Esophagus muscularis mucosa (tissue), 4 donors: ENCODE measurements around the gene SPDL1. TPM values are rescaled to one million over a fixed set of nuclear protein-coding genes. Genes with fewer than 3 reads are reported as not detected.

Source experiments
- DNase-seq: peaks from one replicate; pipeline ENCODE4 v3.0.0-alpha.2; 2017; ENCODE audit errors: extremely low spot score
- H3K27ac ChIP-seq, 4 donors: fragments of 200-600 bp; sonication (generic); replicated peaks in 1 of 4; 1 replicate in 3 of 4; 2 replicates in 1 of 4; pipeline ENCODE4 v1.5.1; 2016 to 2019; ENCODE audit warnings: mild to moderate bottlenecking in 1 of 4
- H3K27me3 ChIP-seq, 4 donors: fragments of 200-600 bp; sonication (generic); one replicate each; pipeline versions ENCODE4 v1.5.1 to v1.6.0; 2016 to 2019
- H3K36me3 ChIP-seq, 4 donors: fragments of 200-600 bp; sonication (generic); one replicate each; pipeline ENCODE4 v1.5.1; 2016 to 2019
- H3K4me1 ChIP-seq, 4 donors: fragments of 200-600 bp; sonication (generic); one replicate each; pipeline ENCODE4 v1.5.1; 2016 to 2019
- H3K4me3 ChIP-seq, 4 donors: fragments of 200-600 bp; sonication (generic); 1 replicate in 2 of 4; 2 replicates in 2 of 4; pipeline ENCODE4 v1.5.1; 2016 to 2019; ENCODE audit warnings: mild to moderate bottlenecking in 4 of 4, moderate library complexity in 1 of 4
- H3K9me3 ChIP-seq, 4 donors: fragments of 200-600 bp; sonication (generic); 1 replicate in 3 of 4; 2 replicates in 1 of 4; pipeline ENCODE4 v1.5.1; 2016 to 2019
- EP300 ChIP-seq: sonication (generic); formaldehyde crosslinking; IDR thresholded peaks from one replicate; pipeline ENCODE4 v1.6.1; 2017; ENCODE audit warnings: antibody characterized with exemption
- POLR2A ChIP-seq: fragments of 450-650 bp; IDR thresholded peaks from one replicate; pipeline ENCODE4 v1.6.1; 2017; ENCODE audit warnings: antibody characterized with exemption, moderate library complexity, mild to moderate bottlenecking, low read depth
- POLR2AphosphoS5 ChIP-seq, 2 donors: sonication (generic); formaldehyde crosslinking; IDR thresholded peaks; one replicate each; pipeline ENCODE4 v1.6.1; 2017; ENCODE audit warnings: antibody characterized with exemption in 2 of 2
- WGBS: methylation state at CpG from one replicate; pipeline ENCODE4 v1.1.5; 2018; 5-methylcytosine and 5-hydroxymethylcytosine counted together
- intact Hi-C: fragments of 100-400 bp; cut with DNase I; formaldehyde crosslinking; loops from one replicate; pipeline ENCODE4 v1.15.1; 2023
- total RNA-seq, 4 donors: library from RNA; depleted of rRNA; stranded (reverse); fragments of >200 nt; gene quantifications; one replicate each; pipeline versions ENCODE4 v1.1.0 to v1.2.1, GENCODE V29; 2016
- TF ChIP-seq, protein P1 (sequence below), 3 experiments: fragments of 200-600 bp in 2 of 3; fragments of 450-650 bp in 1 of 3; sonication (generic) in 2 of 3; IDR thresholded peaks; one replicate each; pipeline ENCODE4 v1.5.1; 2017 to 2019; ENCODE audit warnings: antibody characterized with exemption in 3 of 3, mild to moderate bottlenecking in 2 of 3, moderate library complexity in 1 of 3

Gene SPDL1
- total RNA-seq, 4 donors from 2014 or later, result 3.5 to 12.0 (median 7.0) TPM

- peaks cover 0 to under 1% (median 0%) of the 10 kb centered on the region in 4 donors for H3K9me3 ChIP-seq
- no peak overlapping the region for H3K27ac ChIP-seq
- TF ChIP-seq, protein P1, sequence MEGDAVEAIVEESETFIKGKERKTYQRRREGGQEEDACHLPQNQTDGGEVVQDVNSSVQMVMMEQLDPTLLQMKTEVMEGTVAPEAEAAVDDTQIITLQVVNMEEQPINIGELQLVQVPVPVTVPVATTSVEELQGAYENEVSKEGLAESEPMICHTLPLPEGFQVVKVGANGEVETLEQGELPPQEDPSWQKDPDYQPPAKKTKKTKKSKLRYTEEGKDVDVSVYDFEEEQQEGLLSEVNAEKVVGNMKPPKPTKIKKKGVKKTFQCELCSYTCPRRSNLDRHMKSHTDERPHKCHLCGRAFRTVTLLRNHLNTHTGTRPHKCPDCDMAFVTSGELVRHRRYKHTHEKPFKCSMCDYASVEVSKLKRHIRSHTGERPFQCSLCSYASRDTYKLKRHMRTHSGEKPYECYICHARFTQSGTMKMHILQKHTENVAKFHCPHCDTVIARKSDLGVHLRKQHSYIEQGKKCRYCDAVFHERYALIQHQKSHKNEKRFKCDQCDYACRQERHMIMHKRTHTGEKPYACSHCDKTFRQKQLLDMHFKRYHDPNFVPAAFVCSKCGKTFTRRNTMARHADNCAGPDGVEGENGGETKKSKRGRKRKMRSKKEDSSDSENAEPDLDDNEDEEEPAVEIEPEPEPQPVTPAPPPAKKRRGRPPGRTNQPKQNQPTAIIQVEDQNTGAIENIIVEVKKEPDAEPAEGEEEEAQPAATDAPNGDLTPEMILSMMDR (IDR thresholded peaks at IDR 0.05), result no peak
- no peak for TF ChIP-seq EP300
- TF ChIP-seq POLR2A, result no peak
- no peak for TF ChIP-seq POLR2AphosphoS5 (IDR thresholded peaks at IDR 0.05)
- H3K4me3 ChIP-seq, result no peak overlapping the region
- DNase-seq, result no peak
- peaks cover 0 to 6% (median 0%) of the 10 kb centered on the region in 4 donors for H3K27me3 ChIP-seq
- H3K4me1 ChIP-seq, result no peaks in the 10 kb centered on the region
- intact Hi-C loops, result no loop called here
- no peaks in the 10 kb centered on the region for H3K36me3 ChIP-seq
- 54% methylated on average over 4 of the region's 4 CpGs for whole genome bisulfite sequencing
These were observed 31.9 kb upstream of the SPDL1 start for GRCh38 chr5:169551696-169552095.

GRCh38 chr5:169554251-169554650 is 29.3 kb upstream of the SPDL1 start:
- 79% methylated on average over 1 of the region's 1 CpG for WGBS
- TF ChIP-seq EP300, result no peak
- no peak for TF ChIP-seq POLR2A
- TF ChIP-seq, protein P1 (IDR thresholded peaks at IDR 0.05), result no peak
- TF ChIP-seq POLR2AphosphoS5 (IDR thresholded peaks at IDR 0.05), result no peak
- Histone ChIP-seq H3K4me3 (no peak overlapping the region), H3K27me3 (peaks cover 0 to 6% (median 0%) of the 10 kb centered on the region in 4 donors), H3K9me3 (peaks cover 0 to 12% (median 4%) of the 10 kb centered on the region in 4 donors), H3K4me1 (no peaks in the 10 kb centered on the region), H3K36me3 (no peaks in the 10 kb centered on the region), H3K27ac (no peak overlapping the region)
- intact Hi-C loops, result no loop called here
- no peak for DNase-seq

DNA sequence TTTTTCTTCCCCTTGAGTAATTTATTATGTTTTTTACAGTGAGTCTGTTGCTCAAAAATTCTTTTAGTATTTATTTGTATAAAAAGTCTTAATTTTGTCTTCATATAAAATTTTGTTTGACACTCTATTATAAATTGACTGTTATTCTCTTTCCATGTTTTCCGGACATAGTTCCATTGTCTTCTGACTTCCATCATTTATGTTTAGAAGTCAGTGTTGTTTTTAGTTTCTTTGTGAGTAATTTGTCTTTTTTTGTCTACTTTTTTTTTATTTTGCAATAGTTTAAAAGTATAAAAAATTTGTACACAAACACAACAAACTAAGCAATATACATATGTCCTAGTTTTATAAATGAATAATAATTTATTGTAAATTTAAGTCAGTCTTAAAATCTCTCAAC is 25.7 kb upstream of the SPDL1 start:
- Histone ChIP-seq H3K27ac (no peak overlapping the region), H3K4me3 (no peak overlapping the region), H3K9me3 (peaks cover 0 to 12% (median 4%) of the 10 kb centered on the region in 4 donors), H3K27me3 (no peaks in the 10 kb centered on the region), H3K4me1 (no peaks in the 10 kb centered on the region), H3K36me3 (no peaks in the 10 kb centered on the region)
- DNase-seq, result no peak
- no peak for TF ChIP-seq EP300
- TF ChIP-seq, protein P1 (IDR thresholded peaks at IDR 0.05), result no peak
- no peak for TF ChIP-seq POLR2AphosphoS5 (IDR thresholded peaks at IDR 0.05)
- no peak for TF ChIP-seq POLR2A
- intact Hi-C loops, result no loop called here
- 92% methylated on average over 1 of the region's 1 CpG for WGBS

- WGBS, result 64% methylated on average over 2 of the region's 2 CpGs
- intact Hi-C loops, result no loop called here
- Histone ChIP-seq H3K27ac (no peak overlapping the region), H3K36me3 (no peaks in the 10 kb centered on the region), H3K9me3 (peaks cover 0 to 10% (median 4%) of the 10 kb centered on the region in 4 donors), H3K4me1 (no peaks in the 10 kb centered on the region), H3K27me3 (peaks cover 0 to 1% (median 0%) of the 10 kb centered on the region in 4 donors), H3K4me3 (no peak overlapping the region)
- TF ChIP-seq EP300 (no peak), POLR2A (no peak), POLR2AphosphoS5 (IDR thresholded peaks at IDR 0.05) (no peak)
- TF ChIP-seq, protein P1 (IDR thresholded peaks at IDR 0.05), result no peak
- DNase-seq, result no peak
These were observed 21.7 kb upstream of the SPDL1 start for GRCh38 chr5:169561893-169562292.

DNA sequence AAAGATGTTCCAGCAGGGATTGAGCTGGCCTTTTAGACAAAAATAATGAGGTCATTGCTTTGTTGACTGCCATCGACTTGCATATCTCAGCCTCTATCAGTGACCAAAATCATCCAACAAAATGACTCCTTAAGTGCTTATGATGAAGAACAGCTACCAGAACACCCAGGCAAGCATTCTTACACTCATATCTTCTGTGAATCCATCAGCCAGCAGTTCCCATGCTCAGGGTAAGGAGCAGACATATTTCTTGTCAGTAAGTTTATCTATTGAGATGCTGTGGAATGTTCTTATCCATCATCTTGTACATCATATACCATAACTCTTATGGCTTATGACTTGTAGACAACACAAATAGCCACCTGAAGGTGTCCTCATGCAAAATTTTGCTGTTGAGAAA is 20.2 kb upstream of the SPDL1 start:
- H3K9me3 ChIP-seq, result peaks cover 0 to 5% (median 0%) of the 10 kb centered on the region in 4 donors
- peaks cover 0 to 5% (median 0%) of the 10 kb centered on the region in 4 donors for H3K27me3 ChIP-seq
- no peak overlapping the region for H3K27ac ChIP-seq
- intact Hi-C loops, result no loop called here
- no peak for TF ChIP-seq POLR2AphosphoS5 (IDR thresholded peaks at IDR 0.05)
- TF ChIP-seq, protein P1 (IDR thresholded peaks at IDR 0.05), result no peak
- TF ChIP-seq EP300, result no peak
- no peak for TF ChIP-seq POLR2A
- no peaks in the 10 kb centered on the region for H3K36me3 ChIP-seq
- H3K4me1 ChIP-seq, result no peaks in the 10 kb centered on the region
- WGBS, result 33% methylated on average over 1 of the region's 1 CpG
- H3K4me3 ChIP-seq, result no peak overlapping the region
- DNase-seq, result no peak
